Measurements from ENCODE around the gene CEBPG. TPM values are rescaled to one million over a fixed set of nuclear protein-coding genes. Genes with fewer than 3 reads are reported as not detected.

CEBPG gene
- total RNA-seq, 4 donors from 2014 or later = 18.5 to 31.6 (median 26.8) TPM

GRCh38 chr19:33374236-33374714 is 766 bp downstream of the CEBPG start:
- no peak for TF ChIP-seq POLR2A (IDR thresholded peaks at IDR 0.05)
- no peak for TF ChIP-seq CTCF (IDR thresholded peaks at IDR 0.05)
- H3K4me1 ChIP-seq = peaks cover 15 to 73% (median 45%) of the 10 kb centered on the region in 3 donors
- DNase-seq = no peak

GRCh38 chr19:33375156-33375836 is 1.8 kb downstream of the CEBPG start:
- Histone ChIP-seq H3K9me3 (no peaks in the 10 kb centered on the region), H3K27ac (peak overlapping the region; percentile 97 to 99 (median 99)), H3K4me1 (peaks cover 15 to 76% (median 45%) of the 10 kb centered on the region in 3 donors), H3K27me3 (no peaks in the 10 kb centered on the region), H3K36me3 (peaks cover 0 to 19% (median 4%) of the 10 kb centered on the region in 3 donors), H3K4me3 (peak overlapping the region in 3 of 4 donors; percentile 80 to 90 (median 87))
- no peak for TF ChIP-seq CTCF (IDR thresholded peaks at IDR 0.05)
- no peak for TF ChIP-seq POLR2A (IDR thresholded peaks at IDR 0.05)
- intact Hi-C loops (cut with DNase I) = no loop called here
- no peak for DNase-seq
- WGBS, 2 donors = 59 to 60% methylated on average over 9 of the region's 9 CpGs

More at GRCh38 chr19:33374236-33374714, 766 bp downstream of the CEBPG start:
- H3K9me3 ChIP-seq = no peaks in the 10 kb centered on the region
- peaks cover 0 to 9% (median 2%) of the 10 kb centered on the region in 3 donors for H3K36me3 ChIP-seq
- 2% methylated on average over 15 to 17 of the region's 22 CpGs for WGBS, 2 donors
- H3K4me3 ChIP-seq = peak overlapping the region; percentile 80 to 90 (median 86)
- H3K27ac ChIP-seq = peak overlapping the region; percentile 97 to 99 (median 99)
- no peaks in the 10 kb centered on the region for H3K27me3 ChIP-seq
- intact Hi-C loops (cut with DNase I) = loop anchor here (5.0 kb wide), 1 partner anchor 72 kb away; the partner anchor contains the start of gene CEBPA

GRCh38 chr19:33375837-33376159 is 2.3 kb downstream of the CEBPG start:
- 74 to 100% methylated on average over 1 of the region's 1 CpG for WGBS, 2 donors
- Histone ChIP-seq H3K9me3 (no peaks in the 10 kb centered on the region), H3K27ac (peak overlapping the region; percentile 63 to 99 (median 98)), H3K4me3 (no peak overlapping the region), H3K36me3 (peaks cover 0 to 24% (median 4%) of the 10 kb centered on the region in 3 donors), H3K27me3 (no peaks in the 10 kb centered on the region), H3K4me1 (peaks cover 15 to 76% (median 45%) of the 10 kb centered on the region in 3 donors)
- TF ChIP-seq POLR2A (IDR thresholded peaks at IDR 0.05) (no peak), CTCF (IDR thresholded peaks at IDR 0.05) (no peak)
- intact Hi-C loops (cut with DNase I) = no loop called here
- DNase-seq = no peak

- H3K27ac ChIP-seq = peak overlapping the region; percentile 63 to 99 (median 98)
- DNase-seq = no peak
- no peaks in the 10 kb centered on the region for H3K9me3 ChIP-seq
- peaks cover 0 to 29% (median 4%) of the 10 kb centered on the region in 3 donors for H3K36me3 ChIP-seq
- 22 to 67% methylated on average over 1 to 2 of the region's 2 CpGs for WGBS, 2 donors
- no peak for TF ChIP-seq POLR2A (IDR thresholded peaks at IDR 0.05)
- TF ChIP-seq CTCF (IDR thresholded peaks at IDR 0.05) = no peak
- peak overlapping the region in 1 of 4 donors; percentile 1 for H3K4me3 ChIP-seq
- peaks cover 15 to 71% (median 43%) of the 10 kb centered on the region in 3 donors for H3K4me1 ChIP-seq
- intact Hi-C loops (cut with DNase I) = no loop called here
- no peaks in the 10 kb centered on the region for H3K27me3 ChIP-seq
Observed at GRCh38 chr19:33376423-33376822, 2.9 kb downstream of the CEBPG start.

GRCh38 chr19:33376941-33377557 is 3.5 kb downstream of the CEBPG start:
- no peaks in the 10 kb centered on the region for H3K27me3 ChIP-seq
- no peak for TF ChIP-seq CTCF (IDR thresholded peaks at IDR 0.05)
- no peak for TF ChIP-seq POLR2A (IDR thresholded peaks at IDR 0.05)
- H3K27ac ChIP-seq = peak overlapping the region; percentile 63 to 99 (median 98)
- WGBS, 2 donors = 56 to 57% methylated on average over 5 to 7 of the region's 7 CpGs
- intact Hi-C loops (cut with DNase I) = no loop called here
- no peak for DNase-seq
- peaks cover 0 to 35% (median 4%) of the 10 kb centered on the region in 3 donors for H3K36me3 ChIP-seq
- peak overlapping the region in 1 of 4 donors; percentile 1 for H3K4me3 ChIP-seq
- H3K4me1 ChIP-seq = peaks cover 15 to 67% (median 37%) of the 10 kb centered on the region in 3 donors
- H3K9me3 ChIP-seq = no peaks in the 10 kb centered on the region

Data from esophagus squamous epithelium (tissue), 5 donors.